Dedifferentiated amniotic fluid mesenchymal stem cell (primary cell): ENCODE results near the gene RIN1.

ENCODE experiments used
- DNase-seq: peaks from one replicate; pipeline ENCODE4 v3.0.0-alpha.2; 2016; ENCODE audit errors: extremely low spot score

RIN1 gene

DNA sequence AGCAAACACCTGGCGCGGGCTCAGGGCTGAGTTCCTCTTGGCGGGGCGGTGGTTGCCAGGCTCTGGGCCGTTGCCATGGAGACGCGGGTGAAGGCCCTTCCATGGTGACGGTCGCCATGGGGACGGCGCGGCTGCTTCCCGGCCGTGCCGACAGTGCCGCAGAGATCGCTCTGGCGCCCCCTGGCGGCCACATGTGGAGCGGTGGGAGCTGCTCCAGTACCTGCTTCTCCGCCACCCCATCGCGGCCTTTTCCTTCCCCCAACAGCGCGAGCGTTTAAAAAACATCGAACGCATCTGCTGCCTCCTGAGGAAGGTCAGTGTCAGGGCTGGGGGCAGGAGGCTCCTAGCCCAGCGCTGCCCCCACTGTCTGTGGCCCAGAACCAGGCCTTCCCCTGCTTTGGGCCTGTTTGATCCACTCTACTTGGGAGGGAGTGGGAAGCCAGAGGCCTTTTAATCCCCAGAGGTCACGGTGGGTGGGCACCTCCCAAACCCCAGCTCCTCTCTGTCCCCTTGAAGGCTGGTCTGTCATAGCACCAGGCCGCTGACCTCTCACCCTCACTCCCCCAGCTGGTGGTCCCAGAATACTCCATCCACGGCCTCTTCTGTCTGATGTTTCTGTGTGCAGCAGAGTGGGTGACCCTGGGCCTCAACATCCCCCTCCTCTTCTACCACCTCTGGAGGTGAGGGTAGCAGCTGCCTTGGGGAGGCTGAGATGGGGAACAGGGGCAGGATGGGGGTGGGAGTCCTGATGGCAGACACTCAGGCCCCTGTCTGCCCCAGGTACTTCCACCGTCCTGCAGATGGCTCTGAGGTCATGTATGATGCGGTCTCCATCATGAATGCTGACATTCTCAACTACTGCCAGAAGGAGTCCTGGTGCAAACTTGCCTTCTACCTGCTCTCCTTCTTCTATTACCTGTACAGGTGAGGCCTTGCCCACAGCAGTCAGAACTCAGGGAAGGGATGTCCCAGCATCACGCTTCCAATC lies 53.5 kb downstream of the RIN1 start:
- peak; percentile 82 for DNase-seq
